HG02763 (cell line): ENCODE results near the gene WDFY2.

Experiments
- ATAC-seq: cut with Tn5 transposase; IDR thresholded peaks from one replicate; pipeline ENCODE4 v1.9.1; 2021; ENCODE audit warnings: mild to moderate bottlenecking, moderate library complexity; ENCODE audit not compliant: unreplicated experiment

WDFY2 gene

GRCh38 chr13:51697855-51698254 lies 113.6 kb downstream of the WDFY2 start:
- ATAC-seq, result no peak

- ATAC-seq, result no peak
Observed at GRCh38 chr13:51698352-51698751, 114.1 kb downstream of the WDFY2 start.

GRCh38 chr13:51704399-51705313 lies 120.4 kb downstream of the WDFY2 start:
- peak; percentile 47 for ATAC-seq

GRCh38 chr13:51707461-51707860 lies 123.2 kb downstream of the WDFY2 start:
- ATAC-seq, result no peak

- no peak for ATAC-seq
Observed at GRCh38 chr13:51713807-51714206, 129.5 kb downstream of the WDFY2 start.

- no peak for ATAC-seq
Observed at GRCh38 chr13:51714663-51715168, 130.5 kb downstream of the WDFY2 start.

GRCh38 chr13:51715613-51716012 lies 131.4 kb downstream of the WDFY2 start:
- no peak for ATAC-seq

- no peak for ATAC-seq
Observed at GRCh38 chr13:51717786-51718398, 133.6 kb downstream of the WDFY2 start.

GRCh38 chr13:51719394-51719793 lies 135.1 kb downstream of the WDFY2 start:
- no peak for ATAC-seq

- peak; percentile 83 for ATAC-seq
Observed at GRCh38 chr13:51721496-51721895, 137.2 kb downstream of the WDFY2 start.

GRCh38 chr13:51723529-51723928 lies 139.3 kb downstream of the WDFY2 start:
- ATAC-seq, result no peak

GRCh38 chr13:51724721-51725120 lies 140.5 kb downstream of the WDFY2 start:
- no peak for ATAC-seq

- no peak for ATAC-seq
Observed at GRCh38 chr13:51726446-51727193, 142.4 kb downstream of the WDFY2 start.

GRCh38 chr13:51727634-51728274 lies 143.5 kb downstream of the WDFY2 start:
- no peak for ATAC-seq

GRCh38 chr13:51728275-51728673 lies 144.0 kb downstream of the WDFY2 start:
- ATAC-seq, result no peak

GRCh38 chr13:51728972-51729371 lies 144.7 kb downstream of the WDFY2 start:
- no peak for ATAC-seq

- ATAC-seq, result no peak
Observed at GRCh38 chr13:51729866-51730553, 145.7 kb downstream of the WDFY2 start.

GRCh38 chr13:51730927-51731326 lies 146.7 kb downstream of the WDFY2 start:
- ATAC-seq, result no peak

GRCh38 chr13:51731759-51732158 lies 147.5 kb downstream of the WDFY2 start:
- ATAC-seq, result no peak
